NT2/D1 (cell line): ENCODE results near the gene EML4.

Source experiments
- YY1 ChIP-seq: IDR thresholded peaks from 2 replicates; pipeline ENCODE4 v1.6.1; 2011; ENCODE audit not compliant: insufficient read length, insufficient read depth
- ZNF274 ChIP-seq: IDR thresholded peaks from 2 replicates; pipeline ENCODE4 v1.6.1; 2011; ENCODE audit warnings: mild to moderate bottlenecking, low read depth, low read length

DNA sequence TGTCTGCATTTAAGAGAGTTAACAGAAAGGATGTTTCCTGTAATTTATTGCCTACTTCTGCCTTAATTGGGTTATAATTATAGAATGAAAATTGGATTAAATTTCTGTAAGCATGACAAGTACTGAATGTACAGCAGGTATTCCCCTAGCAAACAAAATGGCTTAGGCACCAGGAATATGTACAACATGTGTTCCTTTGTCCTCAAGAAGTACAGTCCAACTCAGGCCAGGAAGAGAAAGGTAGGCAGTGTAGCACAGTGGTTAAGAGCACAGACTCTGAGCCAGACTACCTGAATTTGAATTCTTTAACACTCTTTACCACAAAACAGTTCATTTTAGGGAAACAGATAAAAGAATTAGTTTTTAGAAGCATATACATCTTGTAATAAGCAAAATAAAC, 148.8 kb downstream of the EML4 start:
- no peak for TF ChIP-seq YY1
- no peak for TF ChIP-seq ZNF274
